SU-DHL-6 (cell line): ENCODE measurements around the gene RAC2.

Experiments
- EZH2phosphoT487 ChIP-seq: fragments of 200-600 bp; sonication (generic), shearing (Covaris generic); conservative IDR thresholded peaks from 2 replicates; pipeline ENCODE4 v1.6.1; 2018; ENCODE audit warnings: mild to moderate bottlenecking, antibody characterized with exemption, low read length, moderate library complexity, mixed read lengths
- TF ChIP-seq, protein P1 (sequence below): fragments of 200-600 bp; sonication (generic); IDR thresholded peaks from one replicate; pipeline ENCODE4 v1.5.1; 2017; ENCODE audit warnings: antibody characterized with exemption, mild to moderate bottlenecking, low read length, moderate library complexity; ENCODE audit not compliant: insufficient read depth, poor library complexity, severe bottlenecking

DNA sequence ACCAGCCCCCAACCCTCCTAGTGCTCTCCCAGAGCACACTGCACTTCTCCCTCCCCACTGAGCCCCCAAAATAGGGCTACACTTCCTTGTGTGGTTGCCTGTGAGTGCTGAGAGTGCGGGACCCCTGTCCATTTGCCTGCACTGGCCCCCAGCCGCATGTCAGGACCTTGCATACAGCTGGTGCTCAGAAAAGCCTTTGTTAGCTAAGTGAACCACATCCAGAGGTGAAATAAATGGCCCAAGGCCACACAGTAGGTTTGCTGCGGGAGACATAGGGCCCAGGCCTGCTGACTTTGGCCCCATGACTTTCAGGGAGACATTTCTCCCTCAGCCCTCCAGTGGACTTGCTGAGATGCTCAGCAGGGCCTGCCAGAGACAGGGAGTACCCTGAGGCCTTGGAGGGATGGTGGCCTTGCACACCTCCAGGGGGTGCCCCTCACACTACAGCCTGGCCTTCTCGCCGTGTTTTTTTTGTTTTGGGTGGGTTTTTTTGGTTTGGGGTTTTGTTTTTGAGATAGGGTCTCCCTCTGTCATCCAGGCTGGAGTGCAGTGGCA, 42.0 kb downstream of the RAC2 start:
- TF ChIP-seq, protein P1, sequence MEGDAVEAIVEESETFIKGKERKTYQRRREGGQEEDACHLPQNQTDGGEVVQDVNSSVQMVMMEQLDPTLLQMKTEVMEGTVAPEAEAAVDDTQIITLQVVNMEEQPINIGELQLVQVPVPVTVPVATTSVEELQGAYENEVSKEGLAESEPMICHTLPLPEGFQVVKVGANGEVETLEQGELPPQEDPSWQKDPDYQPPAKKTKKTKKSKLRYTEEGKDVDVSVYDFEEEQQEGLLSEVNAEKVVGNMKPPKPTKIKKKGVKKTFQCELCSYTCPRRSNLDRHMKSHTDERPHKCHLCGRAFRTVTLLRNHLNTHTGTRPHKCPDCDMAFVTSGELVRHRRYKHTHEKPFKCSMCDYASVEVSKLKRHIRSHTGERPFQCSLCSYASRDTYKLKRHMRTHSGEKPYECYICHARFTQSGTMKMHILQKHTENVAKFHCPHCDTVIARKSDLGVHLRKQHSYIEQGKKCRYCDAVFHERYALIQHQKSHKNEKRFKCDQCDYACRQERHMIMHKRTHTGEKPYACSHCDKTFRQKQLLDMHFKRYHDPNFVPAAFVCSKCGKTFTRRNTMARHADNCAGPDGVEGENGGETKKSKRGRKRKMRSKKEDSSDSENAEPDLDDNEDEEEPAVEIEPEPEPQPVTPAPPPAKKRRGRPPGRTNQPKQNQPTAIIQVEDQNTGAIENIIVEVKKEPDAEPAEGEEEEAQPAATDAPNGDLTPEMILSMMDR: no peak
- TF ChIP-seq EZH2phosphoT487: no peak
